Anterior cingulate cortex (tissue), 58 donors: ENCODE data around the gene TNFSF13.
A peak's percentile ranks its signal among the peaks of the same experiment; 100 is the strongest.
"Not testable (repeated sequence)": the region's sequence is repeated elsewhere in the genome, so short reads cannot be mapped to it uniquely, and the experiment has no call there.

ENCODE experiments used
- DNase-seq, 58 donors: peaks; one replicate each; lab custom pipeline; 2025; lab: John Stamatoyannopoulos, UW

TNFSF13 gene

GRCh38 chr17:7588553-7589203 lies 30.1 kb downstream of the TNFSF13 start:
- DNase-seq: peak in 1 of 58 donors; percentile 21

GRCh38 chr17:7589204-7589868 lies 30.8 kb downstream of the TNFSF13 start:
- peak in 55 of 58 donors; percentile 35 to 90 (median 70) for DNase-seq

GRCh38 chr17:7589891-7590691 lies 31.5 kb downstream of the TNFSF13 start, which contains the start of gene SOX15:
Gene SOX15 (minus strand): TSS chr17:7590094. CDS start chr17:7589676, 418 bp downstream.
- no peak for DNase-seq

- no peak for DNase-seq
Measured at GRCh38 chr17:7590743-7591142, 32.2 kb downstream of the TNFSF13 start.

- DNase-seq: no peak
Measured at GRCh38 chr17:7591596-7591995, 33.0 kb downstream of the TNFSF13 start.

GRCh38 chr17:7592422-7593021 lies 34.0 kb downstream of the TNFSF13 start:
- no peak for DNase-seq

- peak in 1 of 58 donors; percentile 18 for DNase-seq
Measured at GRCh38 chr17:7593296-7593695, 34.7 kb downstream of the TNFSF13 start.

- DNase-seq: not testable (repeated sequence)
Measured at GRCh38 chr17:7597561-7597960, 39.0 kb downstream of the TNFSF13 start.

- no peak for DNase-seq
Measured at GRCh38 chr17:7606280-7606679, 47.7 kb downstream of the TNFSF13 start.

GRCh38 chr17:7610641-7611040 lies 52.1 kb downstream of the TNFSF13 start:
- no peak for DNase-seq
